ENCODE measurements around the gene C19orf12.

C19orf12 gene

GRCh38 chr19:29662278-29662603 is 52.8 kb downstream of the C19orf12 start:
- no peak for DNase-seq

DNA sequence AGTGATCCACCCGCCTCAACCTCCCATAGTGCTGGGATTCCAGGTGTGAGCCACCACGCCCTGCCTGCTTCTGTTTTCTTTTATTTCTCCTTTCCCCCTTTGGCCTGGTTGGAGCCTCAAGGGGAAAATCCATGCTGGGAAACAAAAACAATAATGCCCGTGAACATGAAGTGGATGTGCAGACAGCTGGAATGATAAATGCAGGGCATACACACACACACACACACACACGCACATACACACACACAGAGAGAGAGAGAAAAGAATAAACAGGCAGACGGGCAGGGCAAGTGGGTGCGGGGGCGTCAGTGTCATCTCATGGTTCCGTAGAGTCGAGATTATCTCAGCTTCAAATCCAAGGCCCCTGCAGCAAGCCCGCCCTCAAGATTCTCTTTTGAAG is 54.2 kb downstream of the C19orf12 start:
- DNase-seq: no peak

DNA sequence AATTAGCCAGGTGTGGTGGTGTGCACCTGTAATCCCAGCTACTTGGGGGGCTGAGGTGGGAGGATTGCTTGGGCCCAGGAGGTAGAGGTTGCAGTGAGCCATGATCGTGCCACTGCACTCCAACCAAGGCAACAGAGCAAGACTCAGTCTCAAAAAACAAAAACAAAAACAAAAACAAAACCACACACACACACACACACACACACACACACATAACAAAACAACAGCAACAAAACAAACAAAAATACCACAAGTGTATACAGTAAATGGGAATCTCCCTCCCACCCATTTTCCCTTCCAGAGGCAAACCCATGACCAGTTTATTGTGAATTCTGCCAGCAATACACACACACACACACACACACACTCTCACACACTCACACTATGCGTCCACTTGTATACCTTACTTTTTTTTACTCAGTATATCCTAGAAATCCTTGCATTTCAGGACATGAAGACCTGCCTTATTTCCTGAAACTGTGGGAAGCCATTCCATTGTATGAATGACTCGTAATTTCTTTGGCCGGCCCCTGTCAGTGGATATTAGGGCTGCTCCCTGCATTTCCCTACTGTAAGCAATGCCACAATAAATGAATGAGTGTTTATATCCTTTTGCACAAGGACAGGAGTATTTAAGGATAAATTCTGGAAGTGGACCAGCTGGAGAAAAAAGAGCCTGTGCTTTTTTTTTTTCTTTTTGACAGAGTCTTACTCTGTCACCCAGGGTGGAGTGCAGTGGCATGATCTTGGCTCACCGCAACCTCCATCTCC is 56.7 kb downstream of the C19orf12 start:
- no peak for DNase-seq

GRCh38 chr19:29655648-29656335 is 59.3 kb downstream of the C19orf12 start:
- DNase-seq: no peak

- DNase-seq: no peak
Measured at GRCh38 chr19:29653398-29653797, 61.7 kb downstream of the C19orf12 start.

DNA sequence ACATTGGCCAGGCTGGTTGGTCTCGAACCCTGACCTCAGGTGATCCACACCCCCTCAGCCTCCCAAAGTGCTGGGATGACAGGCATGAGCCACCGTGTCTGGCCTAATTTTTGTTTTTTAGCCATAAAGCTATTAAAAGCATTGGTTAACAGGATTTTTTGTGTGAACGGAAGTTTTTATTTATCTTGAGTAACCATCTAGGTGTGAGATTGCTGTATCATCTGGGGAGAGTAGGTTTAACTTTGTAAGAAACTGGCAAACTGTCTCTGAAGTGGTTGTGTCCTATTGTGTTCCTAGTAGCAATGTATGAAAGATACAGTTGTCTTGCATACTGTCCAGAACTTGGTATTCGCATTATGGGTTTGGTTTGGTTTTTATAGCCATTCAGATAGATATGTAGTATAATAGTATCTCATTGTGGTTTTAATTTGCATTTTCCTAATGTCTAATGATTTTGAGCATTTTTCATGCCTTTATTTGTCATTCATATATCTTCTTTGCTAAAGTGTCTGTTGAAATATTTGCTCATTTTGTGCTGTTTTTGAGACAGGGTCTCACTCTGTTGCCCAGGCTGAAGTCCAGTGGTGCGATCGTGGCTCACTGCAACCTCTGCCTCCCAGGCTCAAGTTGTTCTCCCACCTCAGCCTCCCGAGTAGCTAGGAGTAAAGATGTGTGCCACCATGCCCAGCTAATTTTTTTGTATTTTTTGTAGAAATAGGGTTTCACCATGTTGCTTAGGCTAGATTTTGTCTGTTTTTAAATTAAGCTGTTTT is 63.3 kb downstream of the C19orf12 start:
- no peak for DNase-seq

DNA sequence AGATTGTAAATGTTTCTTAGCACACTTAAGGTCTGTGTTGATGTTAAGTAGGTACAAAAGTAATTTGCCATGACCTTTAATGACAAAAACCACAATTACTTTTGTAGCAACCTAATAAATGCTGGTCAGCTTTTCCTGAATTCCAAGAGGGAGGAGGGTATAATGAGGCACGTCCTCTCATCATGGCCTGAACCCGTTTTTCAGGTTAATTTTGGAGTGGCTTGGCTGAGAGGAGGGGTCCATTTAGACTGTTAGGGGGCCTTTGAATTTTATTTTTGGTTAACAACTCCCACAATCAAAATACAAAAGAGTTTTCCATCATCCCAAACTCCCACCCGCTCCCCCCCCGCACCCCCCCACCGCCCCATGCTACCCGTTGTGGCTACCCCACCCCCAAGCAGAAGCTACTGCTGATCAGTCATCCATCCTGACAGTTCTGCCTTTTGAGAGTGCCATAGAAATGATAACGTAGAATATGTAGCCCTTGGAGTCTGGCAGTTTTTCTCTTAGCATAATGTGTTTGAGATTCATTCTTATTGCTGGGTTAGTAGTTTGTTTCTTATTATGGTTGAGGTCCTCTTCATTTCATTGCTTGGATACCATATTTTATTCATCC is 64.2 kb downstream of the C19orf12 start:
- DNase-seq: no peak
